GM18909 (cell line): ENCODE data around the gene C11orf52.
"Not testable (repeated sequence)": the region's sequence is repeated elsewhere in the genome, so short reads cannot be mapped to it uniquely, and the experiment has no call there.

Experiments used
- ATAC-seq: cut with Tn5 transposase; IDR thresholded peaks from one replicate; pipeline ENCODE4 v1.9.1; 2021; ENCODE audit warnings: mild to moderate bottlenecking; ENCODE audit not compliant: unreplicated experiment, poor library complexity

C11orf52 gene, protein sequence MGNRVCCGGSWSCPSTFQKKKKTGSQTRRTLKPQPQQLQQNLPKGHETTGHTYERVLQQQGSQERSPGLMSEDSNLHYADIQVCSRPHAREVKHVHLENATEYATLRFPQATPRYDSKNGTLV

DNA sequence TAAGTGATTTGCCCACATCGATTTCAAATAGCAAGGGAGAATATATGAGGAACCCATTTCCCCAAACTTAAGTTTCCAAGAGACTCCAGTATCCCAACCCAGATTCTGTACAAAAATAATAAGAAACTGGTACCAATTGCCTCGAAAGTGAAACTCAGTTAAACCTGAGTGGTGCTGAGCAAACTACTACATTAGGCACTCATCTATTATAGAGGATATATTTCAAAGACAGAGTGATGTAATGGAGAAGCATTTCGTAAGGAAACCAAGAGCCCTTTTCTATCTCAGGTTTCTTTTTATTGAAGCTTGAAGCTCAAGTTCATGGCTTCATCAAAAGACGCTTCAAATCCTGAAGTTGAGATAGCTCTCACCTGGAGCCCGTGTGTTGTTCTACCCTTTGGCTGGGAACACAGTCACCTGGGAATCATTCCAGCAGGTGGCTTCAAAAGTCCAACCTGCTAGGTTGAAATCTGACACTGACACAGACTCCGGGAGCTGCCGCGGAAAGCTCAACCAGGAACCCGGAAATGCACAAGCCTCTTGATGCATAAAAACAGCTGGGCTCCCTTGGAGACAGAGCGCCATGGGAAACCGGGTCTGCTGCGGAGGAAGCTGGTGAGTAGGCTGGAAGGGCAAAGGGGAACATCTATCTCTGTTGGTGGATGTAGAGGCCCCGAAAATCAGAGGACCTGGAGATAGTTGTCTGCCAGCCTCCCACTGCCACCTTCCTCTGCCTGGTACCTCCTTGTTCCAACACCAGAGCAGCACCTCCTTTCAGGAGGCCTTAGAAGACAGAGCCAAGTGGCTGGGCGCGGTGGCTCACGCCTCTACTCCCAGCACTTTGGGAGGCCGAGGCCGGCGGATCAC lies at the start of gene C11orf52:
Gene C11orf52 (plus strand): TSS at position 524 of the 867 bp plus-strand sequence. CDS start 60 bp downstream, at position 584.
- ATAC-seq = no peak

DNA sequence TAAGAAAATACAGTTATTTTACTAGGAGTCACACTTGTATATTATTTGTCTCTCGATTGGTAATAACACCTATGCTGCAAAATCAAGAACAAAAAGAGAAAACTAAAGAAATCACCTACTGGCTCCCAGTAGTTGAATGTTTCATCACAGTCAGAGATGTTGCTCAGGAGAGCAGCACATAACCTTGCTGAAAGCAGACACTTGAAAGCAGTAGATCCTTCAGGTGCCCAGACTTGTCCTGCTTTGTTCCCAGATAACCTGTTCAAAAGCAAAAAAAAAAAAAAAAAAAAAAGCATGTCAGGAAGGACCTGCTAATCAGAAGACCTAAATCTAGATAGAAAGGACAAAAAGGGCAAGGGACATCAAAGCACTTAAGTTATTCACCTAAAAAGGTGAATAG lies 48.6 kb upstream of the C11orf52 start:
- ATAC-seq = no peak

DNA sequence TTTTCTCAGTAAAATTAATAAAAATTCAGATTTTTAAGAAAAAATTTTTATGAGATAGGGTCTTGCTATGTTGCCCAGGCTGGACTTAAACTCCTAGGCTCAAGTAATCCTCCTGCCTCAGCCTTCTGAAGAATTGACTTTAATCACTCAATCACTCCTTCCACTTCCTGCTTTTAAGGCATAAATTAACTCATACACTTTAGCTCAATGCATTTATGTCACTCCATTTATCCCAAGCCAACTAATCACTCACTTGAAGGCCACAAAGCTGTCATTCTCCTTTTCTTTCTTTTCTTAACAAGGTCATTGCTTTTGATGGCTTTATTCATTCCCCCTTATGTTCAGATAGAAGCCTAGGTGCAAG lies 48.2 kb upstream of the C11orf52 start:
- peak; percentile 8 for ATAC-seq

DNA sequence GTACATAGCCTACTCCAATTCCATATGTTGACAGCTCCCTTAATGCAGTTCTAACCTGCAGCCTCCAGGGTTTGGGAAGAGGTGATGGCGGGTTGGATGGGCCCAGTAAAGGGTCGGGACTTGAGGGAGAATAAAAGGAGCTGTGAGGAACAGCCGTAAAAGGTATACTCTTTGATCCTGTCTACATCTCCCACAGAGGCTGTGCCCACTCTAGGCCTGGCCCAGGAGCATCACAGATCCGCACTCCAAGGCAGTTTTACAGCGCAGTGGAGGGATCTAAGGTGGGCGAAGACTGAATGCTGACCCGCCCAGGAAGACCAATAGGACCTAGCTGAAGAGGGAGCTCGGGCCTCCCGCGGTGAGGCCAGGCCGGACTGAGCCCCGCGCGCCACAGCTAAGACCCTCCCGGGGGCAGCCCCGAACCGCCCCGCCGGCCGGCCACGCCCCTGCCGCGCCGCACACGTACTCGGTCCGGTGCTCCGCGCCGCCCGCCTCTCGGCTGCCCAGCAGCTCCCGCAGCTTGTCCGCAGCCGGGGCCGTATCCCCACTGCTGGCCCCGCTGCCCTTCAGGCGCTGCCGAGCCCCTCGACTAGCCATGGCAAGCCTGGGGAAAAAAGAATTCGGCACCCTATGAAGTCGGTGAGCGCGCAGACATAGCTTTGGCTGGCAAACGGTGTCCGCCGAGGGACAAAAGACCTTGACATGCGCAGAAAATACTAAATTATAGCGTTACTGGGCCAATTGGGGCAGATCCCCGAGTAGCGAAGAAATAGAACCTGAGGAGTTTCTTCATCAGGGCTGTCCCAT lies 47.6 kb upstream of the C11orf52 start, which contains the start of gene ALG9:
Gene ALG9 (minus strand): TSS at position 696 of the 807 bp plus-strand sequence. CDS start 99 bp downstream, at position 597.
- ATAC-seq = peak; percentile 92

DNA sequence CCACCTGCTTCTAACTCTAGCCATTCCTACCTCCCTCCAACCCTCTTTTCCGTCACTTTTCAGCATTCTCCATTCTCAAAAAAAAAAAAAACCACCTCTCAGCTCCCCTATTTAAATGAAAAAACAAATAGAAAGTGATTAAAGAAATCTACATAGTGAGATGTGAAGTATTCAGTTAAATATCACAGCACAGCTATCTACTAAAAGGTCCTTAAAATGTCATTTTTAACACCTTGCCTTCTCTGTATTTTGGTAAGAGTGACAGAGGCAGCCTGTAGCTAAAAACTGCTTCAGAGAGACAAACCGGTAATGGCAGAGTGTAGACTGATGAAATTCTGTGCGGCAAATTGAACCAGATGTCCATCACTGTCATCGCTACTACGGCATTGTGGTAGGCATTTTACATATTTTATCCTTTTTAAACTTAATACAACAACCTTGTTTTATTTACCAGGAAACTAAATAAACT lies 47.0 kb upstream of the C11orf52 start:
- ATAC-seq = no peak

DNA sequence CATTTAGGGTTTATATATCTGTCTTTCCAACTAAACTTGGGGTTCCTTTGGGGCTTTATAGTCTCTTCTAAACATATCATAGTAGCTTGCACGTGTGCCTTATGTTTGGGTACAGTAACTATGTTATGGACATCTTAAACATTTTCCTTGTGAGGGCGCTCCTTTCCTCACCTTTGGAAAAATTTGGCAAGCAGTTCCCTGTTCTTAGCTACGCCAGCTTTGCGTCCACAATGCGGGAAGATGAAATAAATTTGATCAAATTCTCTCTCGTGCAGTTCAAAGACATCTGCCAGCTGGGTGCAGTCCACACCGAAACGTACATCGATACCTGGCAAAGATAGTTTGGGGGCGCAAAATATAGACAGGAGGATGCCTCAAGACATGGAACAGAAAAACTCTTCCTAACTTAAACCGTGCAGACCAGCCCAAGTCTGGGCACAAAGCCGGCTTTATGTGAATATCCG lies 40.3 kb upstream of the C11orf52 start:
- peak; percentile 17 for ATAC-seq

DNA sequence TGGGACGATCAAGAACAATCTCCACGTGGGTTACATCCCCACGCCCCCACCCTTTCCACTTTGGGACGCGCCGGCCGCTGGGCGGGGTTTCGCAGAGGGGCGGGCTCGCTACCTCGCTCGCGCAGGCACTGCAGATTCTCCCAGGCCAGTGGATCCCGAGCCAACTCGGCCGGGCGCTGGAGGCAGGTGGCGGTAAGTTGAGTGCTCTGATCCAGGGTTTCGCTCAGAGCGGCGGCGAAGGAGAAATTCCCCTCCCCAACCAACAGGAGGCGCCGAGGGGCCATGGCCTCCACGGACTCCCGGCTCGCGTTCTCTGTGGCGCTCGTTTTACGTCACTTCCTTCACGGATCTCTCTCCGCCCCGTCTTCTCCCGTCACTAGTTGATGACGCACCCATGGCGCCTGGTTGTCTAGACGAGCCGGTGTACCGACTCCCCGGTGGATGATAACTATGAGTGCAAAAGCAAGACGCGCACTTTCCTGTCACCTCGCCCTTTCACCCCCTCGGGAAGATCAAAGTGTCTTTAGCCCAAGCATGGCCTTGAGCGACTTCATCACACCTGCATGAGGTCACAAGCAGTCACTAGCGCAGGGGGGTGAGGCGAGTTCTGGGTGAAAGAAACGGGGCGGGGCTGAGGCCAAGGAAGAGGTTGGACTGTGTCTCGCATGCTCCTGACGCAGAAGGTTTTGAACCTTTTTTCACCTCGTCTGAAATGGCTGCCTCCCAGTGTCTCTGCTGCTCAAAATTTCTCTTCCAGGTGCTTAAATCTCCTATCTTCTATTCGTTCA lies 39.7 kb upstream of the C11orf52 start, which contains the start of the genes CFAP68 and FDXACB1:
Gene CFAP68 (plus strand): TSS at position 693 of the 788 bp plus-strand sequence. CDS start 20 bp downstream, at position 713.
Gene FDXACB1 (minus strand): TSS at position 317 of the 788 bp plus-strand sequence. CDS start 33 bp downstream, at position 284.
- peak; percentile 94 for ATAC-seq

DNA sequence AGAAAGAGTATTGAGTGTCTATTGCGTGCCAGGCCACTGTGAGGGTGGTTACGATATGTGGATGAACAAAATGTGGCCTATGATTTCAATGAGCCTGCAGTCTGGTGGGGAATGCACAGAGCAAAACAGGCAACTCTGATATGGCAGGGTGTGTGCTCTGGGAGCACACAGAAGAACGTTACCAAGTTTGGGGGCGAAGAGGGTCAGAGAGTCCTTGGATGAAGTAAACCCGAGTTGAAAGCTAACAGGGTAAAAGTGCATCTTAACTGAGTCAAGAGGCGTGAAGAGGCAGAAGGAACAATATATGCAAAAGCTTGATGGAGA lies 39.1 kb upstream of the C11orf52 start:
- no peak for ATAC-seq

DNA sequence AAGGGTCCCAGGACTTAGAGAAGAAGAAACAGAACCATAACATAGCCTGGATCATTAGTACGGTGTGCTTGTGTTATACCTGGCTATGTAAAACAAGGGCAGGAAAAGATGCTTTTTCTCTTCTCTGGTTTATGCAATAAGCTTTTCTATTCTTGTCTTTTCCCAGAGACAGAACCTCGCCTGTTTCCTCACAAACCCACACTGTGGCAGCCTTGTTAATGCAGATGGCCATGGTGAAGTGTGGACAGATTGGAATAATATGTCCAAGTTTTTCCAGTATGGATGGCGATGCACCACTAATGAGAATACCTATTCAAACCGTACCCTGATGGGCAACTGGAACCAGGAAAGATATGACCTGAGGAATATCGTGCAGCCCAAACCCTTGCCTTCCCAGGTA lies 36.5 kb upstream of the C11orf52 start:
- no peak for ATAC-seq

DNA sequence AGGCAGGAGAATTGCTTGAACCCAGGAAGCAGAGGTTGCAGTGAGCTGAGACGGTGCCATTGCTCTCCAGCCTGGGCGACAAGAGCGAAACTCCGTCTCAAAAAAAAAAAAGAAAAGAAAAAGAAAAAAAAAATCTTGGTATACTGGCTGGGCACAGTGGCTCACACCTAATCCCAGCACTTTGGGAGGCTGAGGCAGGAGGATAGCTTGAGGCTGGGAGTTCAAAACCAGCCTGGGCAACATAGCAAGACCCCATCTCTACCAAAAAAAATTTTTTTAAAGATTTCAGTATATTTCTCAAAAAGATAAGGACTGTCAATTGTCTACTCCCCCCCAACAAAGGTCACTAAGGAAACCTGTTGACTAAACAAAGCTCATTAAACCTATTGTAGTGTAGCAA lies 33.7 kb upstream of the C11orf52 start:
- not testable (repeated sequence) for ATAC-seq

DNA sequence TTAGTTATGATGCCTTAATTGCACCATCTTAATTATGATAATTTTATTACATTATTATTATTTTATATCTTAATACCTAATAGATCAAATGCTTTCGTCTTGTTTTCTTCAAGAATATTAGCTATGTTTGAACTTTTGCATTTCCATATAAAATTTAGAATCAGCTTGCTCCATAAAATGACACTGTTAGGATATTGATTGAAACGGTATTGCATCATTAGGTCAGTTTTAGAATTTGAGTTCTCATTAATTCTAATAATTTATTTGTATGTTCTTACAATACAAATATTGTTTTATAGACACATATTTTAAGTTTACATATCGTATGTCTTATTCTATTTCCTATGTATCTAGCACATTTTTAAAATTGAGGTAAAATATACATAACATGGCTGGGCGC lies 32.7 kb upstream of the C11orf52 start:
- ATAC-seq = no peak

DNA sequence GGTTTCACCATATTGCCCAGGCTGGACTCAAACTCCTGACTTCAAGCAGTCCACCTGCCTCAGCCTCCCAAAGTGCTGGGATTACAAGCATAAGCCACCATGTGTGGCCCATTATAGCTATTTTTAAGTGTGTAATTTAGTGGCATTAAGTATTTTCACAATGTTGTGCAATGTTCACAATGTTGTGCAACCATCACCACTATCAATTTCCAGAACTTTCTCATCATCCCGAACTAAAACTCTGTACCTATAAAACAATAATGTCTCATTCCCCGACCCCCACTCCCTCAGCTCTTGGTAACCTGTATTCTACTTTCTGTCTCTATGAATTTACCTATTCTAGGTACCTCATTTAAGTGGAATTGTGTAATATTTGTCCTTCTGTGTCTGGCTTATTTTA lies 31.9 kb upstream of the C11orf52 start:
- no peak for ATAC-seq

DNA sequence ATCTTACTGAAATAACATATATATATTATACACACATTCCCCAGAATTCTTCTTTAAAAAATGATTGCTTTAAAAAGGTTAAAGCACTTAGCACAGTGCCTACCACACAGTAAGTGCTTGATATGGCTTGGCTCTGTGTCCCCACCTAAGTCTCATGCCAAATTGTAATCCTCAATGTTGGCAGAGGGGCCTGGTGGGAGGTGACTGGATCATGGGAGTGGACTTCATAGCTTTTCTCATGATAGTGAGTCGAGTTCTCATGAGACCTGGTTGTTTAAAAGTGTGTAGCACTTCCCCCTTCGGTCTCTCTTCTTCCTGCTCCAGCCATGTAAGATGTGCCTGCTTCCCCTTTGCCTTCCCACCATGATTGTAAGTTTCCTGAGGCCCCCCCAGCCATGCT lies 13.3 kb upstream of the C11orf52 start:
- ATAC-seq = no peak

DNA sequence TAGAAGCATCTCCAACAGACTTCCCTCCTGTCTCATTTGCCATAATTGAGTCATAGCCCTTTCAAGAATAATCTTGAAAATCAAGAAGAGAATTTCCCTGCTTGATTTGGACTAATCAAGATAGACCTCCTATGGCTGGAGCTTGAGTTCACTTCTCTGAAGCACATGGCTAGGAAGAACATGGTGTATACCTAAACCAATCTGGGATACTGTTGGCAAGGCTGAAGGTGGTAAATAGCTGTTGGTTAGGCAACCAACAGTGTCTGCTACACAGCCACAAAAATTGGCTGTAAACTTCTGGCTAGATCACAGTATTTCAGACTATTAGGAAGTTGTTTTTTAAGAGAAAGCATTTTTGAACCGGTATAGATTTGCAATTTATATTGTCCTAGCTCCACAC lies 12.0 kb upstream of the C11orf52 start:
- no peak for ATAC-seq

DNA sequence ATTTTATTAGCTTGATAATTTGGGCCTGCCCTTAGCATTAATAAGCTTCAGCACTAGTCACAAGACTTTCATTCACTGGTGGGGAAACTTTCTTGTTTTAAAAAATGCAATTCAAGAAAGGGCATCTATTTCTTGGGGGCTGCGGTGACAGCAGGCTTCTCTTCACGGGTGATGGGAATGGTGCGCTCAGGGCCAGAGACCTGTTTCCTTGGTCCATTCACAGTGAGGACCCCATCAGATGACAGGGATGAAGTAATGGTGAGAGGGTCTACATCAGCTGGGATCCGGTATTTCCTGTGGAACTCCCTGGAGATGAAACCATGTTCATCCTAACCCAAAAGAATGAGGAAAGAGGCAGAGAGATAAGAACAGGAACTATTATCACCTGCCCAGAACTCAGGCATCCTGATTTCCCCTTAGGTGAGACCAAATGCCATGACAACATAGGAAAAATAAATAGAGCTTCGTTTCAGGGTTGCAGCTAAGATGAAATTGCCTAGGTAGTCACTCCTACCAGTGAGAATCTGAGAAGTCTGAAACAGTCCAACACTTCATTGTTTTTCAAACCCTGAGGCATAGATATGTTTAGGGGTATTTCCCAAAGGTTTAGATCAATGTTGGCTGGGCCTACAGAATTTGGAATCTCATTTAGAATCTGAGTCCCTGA lies 9.9 kb upstream of the C11orf52 start:
- no peak for ATAC-seq

DNA sequence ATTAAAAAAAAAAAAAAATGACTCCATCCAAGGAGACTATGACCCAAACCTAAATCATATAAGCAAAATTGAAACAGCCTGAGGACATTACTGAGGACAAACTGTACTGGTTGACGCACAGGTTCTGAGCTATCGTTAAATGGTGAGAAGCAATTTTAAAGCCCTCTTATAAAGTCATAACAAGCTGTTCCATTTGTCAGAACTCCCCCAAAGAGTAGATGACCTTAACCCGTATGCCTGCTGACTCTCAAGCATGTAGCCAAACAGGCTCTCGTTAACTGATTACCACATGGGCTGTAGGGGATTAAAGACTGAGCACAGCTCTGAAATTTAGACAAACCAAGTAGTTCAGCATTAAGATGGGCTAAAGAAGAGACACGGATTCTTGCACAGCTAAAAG lies 9.3 kb upstream of the C11orf52 start:
- ATAC-seq = no peak

DNA sequence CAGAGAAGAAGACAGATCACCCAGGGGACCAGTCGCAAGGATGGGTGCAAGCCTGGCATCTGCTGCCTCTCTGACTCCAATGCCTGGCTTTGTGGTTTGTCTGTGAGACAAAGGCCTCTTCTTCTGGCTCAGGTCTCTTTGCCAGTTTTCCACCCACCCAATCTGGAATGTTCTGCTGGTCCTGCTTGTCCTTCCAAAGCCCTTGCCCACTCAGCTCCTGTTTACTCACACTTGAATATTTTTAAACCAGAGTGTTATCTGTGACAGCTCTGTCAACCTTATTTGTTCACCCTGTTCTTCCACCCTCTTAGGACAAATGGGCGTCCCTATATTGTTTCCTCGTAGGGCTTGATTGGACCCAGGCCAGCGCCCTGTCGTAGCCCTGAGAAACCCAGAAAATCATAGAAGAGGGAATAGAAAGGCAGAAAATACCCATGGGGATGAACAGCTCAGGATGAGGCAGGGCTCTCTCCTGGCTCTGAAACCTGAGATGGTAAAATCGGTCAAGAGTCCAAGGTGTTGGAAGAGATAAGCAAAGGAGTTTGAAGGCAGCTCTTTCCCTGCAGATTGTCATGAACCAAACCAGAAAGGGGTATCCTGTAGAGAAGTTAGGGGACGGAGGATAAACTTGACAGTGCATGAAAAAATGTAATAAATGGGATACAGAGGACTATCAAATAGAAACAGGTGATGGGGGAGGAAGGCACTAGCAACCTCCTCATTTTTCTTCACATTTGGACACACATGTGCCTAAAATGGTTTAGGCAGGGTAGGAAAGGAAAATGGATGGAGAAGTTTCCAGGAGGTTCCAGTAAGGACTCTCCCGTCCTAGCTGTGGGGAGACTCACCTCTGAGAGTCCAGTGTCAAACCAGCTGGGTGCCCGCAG lies 7.8 kb upstream of the C11orf52 start:
- ATAC-seq = no peak
